OCI-LY7 (cell line): ENCODE results near the gene MMP3. TPM values are rescaled to one million over a fixed set of nuclear protein-coding genes. Genes with fewer than 3 reads are reported as not detected.

Experiments
- BruUV-seq: library from RNA; stranded (reverse); fragments of 400-500 nt; replicated peaks from 2 replicates; lab custom pipeline; 2021; lab: Mats Ljungman, UMichigan
- CTCF ChIA-PET: fragments of 300-600 bp; sonication (Branson Sonifier 250); formaldehyde crosslinking; loops from one replicate; lab custom pipeline; 2022; ENCODE audit warnings: antibody characterized with exemption; ENCODE audit not compliant: unreplicated experiment; lab: Charles Lee
- POLR2A ChIA-PET: fragments of 300-600 bp; sonication (Branson Sonifier 250); formaldehyde crosslinking; loops from one replicate; lab custom pipeline; 2022; ENCODE audit warnings: antibody characterized with exemption; lab: Charles Lee
- DNase-seq: peaks from one replicate; pipeline ENCODE4 v3.0.0-alpha.2; 2015; ENCODE audit warnings: low spot score
- H2AFZ ChIP-seq: fragments of 200-600 bp; sonication (generic), shearing (Covaris generic); 2 replicates; pipeline ENCODE4 v1.6.1; 2014; ENCODE audit warnings: mild to moderate bottlenecking, antibody characterized with exemption, low read length, moderate library complexity
- H3K27ac ChIP-seq: fragments of 200-600 bp; sonication (generic); 2 replicates; pipeline ENCODE4 v1.5.1; 2014; ENCODE audit warnings: mixed run types, low read depth, mild to moderate bottlenecking, moderate library complexity, low read length, inconsistent platforms; ENCODE audit not compliant: poor library complexity, severe bottlenecking
- H3K36me3 ChIP-seq: fragments of 200-600 bp; sonication (generic); 2 replicates; pipeline ENCODE4 v1.6.1; 2014; ENCODE audit warnings: mild to moderate bottlenecking, antibody characterized with exemption, low read length, moderate library complexity, mixed read lengths; ENCODE audit not compliant: insufficient read depth
- H3K4me1 ChIP-seq: fragments of 200-600 bp; sonication (generic); 2 replicates; pipeline ENCODE4 v1.5.1; 2014; ENCODE audit warnings: mild to moderate bottlenecking, low read length; ENCODE audit not compliant: insufficient read depth, poor library complexity, severe bottlenecking
- H3K4me2 ChIP-seq: fragments of 200-600 bp; sonication (generic); 2 replicates; pipeline ENCODE4 v1.6.1; 2014; ENCODE audit warnings: mild to moderate bottlenecking, low read length
- H3K4me3 ChIP-seq: fragments of 200-600 bp; sonication (generic); 2 replicates; pipeline ENCODE4 v1.5.1; 2014; ENCODE audit warnings: mild to moderate bottlenecking, low read depth, low read length; ENCODE audit not compliant: poor library complexity, severe bottlenecking
- H3K79me2 ChIP-seq: fragments of 200-600 bp; sonication (generic); 2 replicates; pipeline ENCODE4 v1.6.1; 2016; ENCODE audit warnings: low read depth, mild to moderate bottlenecking, low read length, moderate library complexity, mixed read lengths; ENCODE audit not compliant: insufficient read depth
- H3K9me2 ChIP-seq: fragments of 200-600 bp; sonication (generic); 2 replicates; pipeline ENCODE4 v1.6.1; 2016; ENCODE audit warnings: mild to moderate bottlenecking, low read length, mixed read lengths; ENCODE audit not compliant: insufficient read depth
- H3K9me3 ChIP-seq: fragments of 200-600 bp; sonication (generic); 2 replicates; pipeline ENCODE4 v1.6.1; 2014; ENCODE audit warnings: mild to moderate bottlenecking, mixed run types, low read length, mixed read lengths
- H4K20me1 ChIP-seq: fragments of 200-600 bp; sonication (generic); 2 replicates; pipeline ENCODE4 v1.6.1; 2014; ENCODE audit warnings: mild to moderate bottlenecking, antibody characterized with exemption, low read length, moderate library complexity, mixed read lengths; ENCODE audit not compliant: insufficient read depth
- EZH2phosphoT487 ChIP-seq: fragments of 200-600 bp; sonication (generic); IDR thresholded peaks from 2 replicates; pipeline ENCODE4 v1.6.1; 2018; ENCODE audit warnings: low read depth, borderline replicate concordance, mild to moderate bottlenecking, mixed run types, antibody characterized with exemption, low read length, moderate library complexity, mixed read lengths
- intact Hi-C: fragments of 100-400 bp; cut with micrococcal nuclease; formaldehyde crosslinking; loops from one replicate; pipeline ENCODE4 v1.10.0; 2022; ENCODE audit not compliant: unreplicated experiment
- total RNA-seq, 2 experiments: library from RNA; depleted of rRNA in 1 of 2; stranded (reverse); fragments of >200 nt in 1 of 2; shearing (Covaris generic) in 1 of 2; gene quantifications; 2 replicates each; pipeline ENCODE4 v1.2.3, GENCODE V29; 2014 to 2022
- TF ChIP-seq, protein P1 (sequence below): fragments of 200-600 bp; sonication (generic); conservative IDR thresholded peaks from 2 replicates; pipeline ENCODE4 v1.5.1; 2014; ENCODE audit warnings: mild to moderate bottlenecking, antibody characterized with exemption, low read length, moderate library complexity, mixed read lengths

MMP3 gene
- total RNA-seq, 2 experiments from 2014 or later, result not detected

DNA sequence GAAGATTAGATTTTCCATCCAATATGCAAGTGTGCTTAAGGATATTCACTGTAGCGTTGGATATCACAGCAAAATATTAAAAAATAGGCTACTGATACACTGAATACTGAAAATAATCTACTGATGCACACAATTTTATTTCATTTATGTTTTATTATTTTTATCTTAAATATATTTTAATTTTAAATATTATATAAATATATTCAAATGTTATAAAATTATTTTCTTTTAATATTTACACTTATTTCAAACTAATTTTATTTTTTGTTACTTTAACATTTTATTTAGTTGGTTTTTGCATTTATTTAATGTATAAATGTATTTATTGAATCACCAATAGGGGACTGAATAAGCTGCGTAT is 12.3 kb downstream of the MMP3 start:
- CTCF ChIA-PET, result no interaction called here
- no peaks in the 10 kb centered on the region for H3K9me3 ChIP-seq
- TF ChIP-seq, protein P1, sequence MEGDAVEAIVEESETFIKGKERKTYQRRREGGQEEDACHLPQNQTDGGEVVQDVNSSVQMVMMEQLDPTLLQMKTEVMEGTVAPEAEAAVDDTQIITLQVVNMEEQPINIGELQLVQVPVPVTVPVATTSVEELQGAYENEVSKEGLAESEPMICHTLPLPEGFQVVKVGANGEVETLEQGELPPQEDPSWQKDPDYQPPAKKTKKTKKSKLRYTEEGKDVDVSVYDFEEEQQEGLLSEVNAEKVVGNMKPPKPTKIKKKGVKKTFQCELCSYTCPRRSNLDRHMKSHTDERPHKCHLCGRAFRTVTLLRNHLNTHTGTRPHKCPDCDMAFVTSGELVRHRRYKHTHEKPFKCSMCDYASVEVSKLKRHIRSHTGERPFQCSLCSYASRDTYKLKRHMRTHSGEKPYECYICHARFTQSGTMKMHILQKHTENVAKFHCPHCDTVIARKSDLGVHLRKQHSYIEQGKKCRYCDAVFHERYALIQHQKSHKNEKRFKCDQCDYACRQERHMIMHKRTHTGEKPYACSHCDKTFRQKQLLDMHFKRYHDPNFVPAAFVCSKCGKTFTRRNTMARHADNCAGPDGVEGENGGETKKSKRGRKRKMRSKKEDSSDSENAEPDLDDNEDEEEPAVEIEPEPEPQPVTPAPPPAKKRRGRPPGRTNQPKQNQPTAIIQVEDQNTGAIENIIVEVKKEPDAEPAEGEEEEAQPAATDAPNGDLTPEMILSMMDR, result no peak
- no peak for TF ChIP-seq EZH2phosphoT487
- H3K4me2 ChIP-seq, result no peak overlapping the region
- H3K36me3 ChIP-seq, result no peaks in the 10 kb centered on the region
- H3K27ac ChIP-seq, result no peak overlapping the region
- no TSS peak for BruUV-seq
- no peaks in the 10 kb centered on the region for H3K9me2 ChIP-seq
- POLR2A ChIA-PET, result no interaction called here
- no peaks in the 10 kb centered on the region for H4K20me1 ChIP-seq
- H2AFZ ChIP-seq, result no peak overlapping the region
- no peaks in the 10 kb centered on the region for H3K79me2 ChIP-seq
- H3K4me1 ChIP-seq, result no peaks in the 10 kb centered on the region
- no peak overlapping the region for H3K4me3 ChIP-seq
- intact Hi-C loops, result no loop called here
- no peak for DNase-seq

DNA sequence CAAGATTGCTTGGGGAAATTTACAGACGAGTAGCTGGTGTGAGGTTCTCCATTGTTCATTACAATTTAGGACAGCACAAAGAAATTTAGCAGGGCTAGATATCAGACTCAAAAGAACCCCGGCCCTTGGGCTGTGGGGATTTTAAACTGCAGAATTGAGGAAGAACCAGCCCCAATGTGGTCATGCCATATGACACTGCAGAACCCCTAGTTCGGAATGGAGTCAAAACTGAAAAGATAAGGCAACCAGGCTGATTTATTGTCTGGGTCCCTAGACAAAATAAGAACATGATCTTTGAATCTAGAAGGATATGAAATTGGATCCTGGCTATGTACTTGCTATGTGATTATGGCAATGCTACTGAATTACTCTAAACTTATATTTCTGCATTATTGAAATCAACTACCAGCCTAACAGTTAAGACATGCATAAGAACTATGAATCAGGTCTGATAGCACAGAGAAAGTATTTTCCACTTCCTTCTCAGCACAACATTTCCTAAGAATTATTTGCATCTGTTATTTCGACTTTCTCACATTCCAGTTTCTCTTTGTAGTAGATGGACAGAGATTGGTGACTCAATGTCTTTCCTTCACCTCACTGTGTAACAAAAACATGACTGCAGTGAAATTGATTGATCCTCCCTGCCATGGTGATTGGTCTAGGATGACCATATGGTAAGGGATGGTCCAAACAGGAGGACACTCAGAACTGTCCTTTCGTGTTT is 13.2 kb downstream of the MMP3 start:
- POLR2A ChIA-PET, result no interaction called here
- H3K27ac ChIP-seq, result no peak overlapping the region
- CTCF ChIA-PET, result no interaction called here
- H2AFZ ChIP-seq, result no peak overlapping the region
- no peak for DNase-seq
- H3K4me1 ChIP-seq, result no peaks in the 10 kb centered on the region
- intact Hi-C loops, result no loop called here
- H3K9me2 ChIP-seq, result no peaks in the 10 kb centered on the region
- no peak for TF ChIP-seq EZH2phosphoT487
- TF ChIP-seq, protein P1, result no peak
- no peak overlapping the region for H3K4me3 ChIP-seq
- BruUV-seq, result no TSS peak
- no peak overlapping the region for H3K4me2 ChIP-seq
- H4K20me1 ChIP-seq, result no peaks in the 10 kb centered on the region
- no peaks in the 10 kb centered on the region for H3K9me3 ChIP-seq
- no peaks in the 10 kb centered on the region for H3K79me2 ChIP-seq
- no peaks in the 10 kb centered on the region for H3K36me3 ChIP-seq

- H3K4me1 ChIP-seq, result no peaks in the 10 kb centered on the region
- intact Hi-C loops, result no loop called here
- no peaks in the 10 kb centered on the region for H4K20me1 ChIP-seq
- no peak overlapping the region for H3K4me3 ChIP-seq
- no peak for TF ChIP-seq EZH2phosphoT487
- TF ChIP-seq, protein P1, result no peak
- no peaks in the 10 kb centered on the region for H3K9me3 ChIP-seq
- POLR2A ChIA-PET, result no interaction called here
- H3K79me2 ChIP-seq, result no peaks in the 10 kb centered on the region
- no TSS peak for BruUV-seq
- no peak overlapping the region for H3K27ac ChIP-seq
- no peak for DNase-seq
- no peak overlapping the region for H2AFZ ChIP-seq
- no peaks in the 10 kb centered on the region for H3K36me3 ChIP-seq
- CTCF ChIA-PET, result no interaction called here
- H3K9me2 ChIP-seq, result no peaks in the 10 kb centered on the region
- no peak overlapping the region for H3K4me2 ChIP-seq
These were observed 14.0 kb downstream of the MMP3 start for GRCh38 chr11:102829316-102830000.
